Parathyroid adenoma (tissue), 2 donors: ENCODE measurements around the gene TSPYL6.

Source experiments
- H2AFZ ChIP-seq: fragments of 300-600 bp; sonication (generic); one replicate; pipeline ENCODE4 v1.7.0; 2017; ENCODE audit warnings: antibody characterized with exemption, mild to moderate bottlenecking
- H3K27ac ChIP-seq: fragments of 300-600 bp; sonication (generic); one replicate; pipeline ENCODE4 v1.7.0; 2017
- H3K27me3 ChIP-seq: fragments of 300-600 bp; sonication (generic); one replicate; pipeline ENCODE4 v1.7.0; 2017; ENCODE audit warnings: low read length; ENCODE audit not compliant: control insufficient read depth, insufficient read depth
- H3K36me3 ChIP-seq: fragments of 300-600 bp; sonication (generic); one replicate; pipeline ENCODE4 v1.7.0; 2017; ENCODE audit warnings: low read length; ENCODE audit not compliant: control insufficient read depth, insufficient read depth
- H3K4me1 ChIP-seq: fragments of 300-600 bp; sonication (generic); one replicate; pipeline ENCODE4 v1.7.0; 2017; ENCODE audit warnings: control low read depth
- H3K4me2 ChIP-seq: fragments of 300-600 bp; sonication (generic); one replicate; pipeline ENCODE4 v1.7.0; 2017; ENCODE audit warnings: low read length
- H3K4me3 ChIP-seq: fragments of 300-600 bp; sonication (generic); one replicate; pipeline ENCODE4 v1.7.0; 2017; ENCODE audit warnings: low read depth, low read length
- H3K79me2 ChIP-seq: fragments of 300-600 bp; sonication (generic); one replicate; pipeline ENCODE4 v1.7.0; 2017; ENCODE audit warnings: control low read depth
- H3K9ac ChIP-seq: fragments of 300-600 bp; sonication (generic); one replicate; pipeline ENCODE4 v1.7.0; 2017; ENCODE audit warnings: mild to moderate bottlenecking
- H3K9me3 ChIP-seq: fragments of 300-600 bp; sonication (generic); one replicate; pipeline ENCODE4 v1.7.0; 2017; ENCODE audit warnings: low read length; ENCODE audit not compliant: control insufficient read depth
- CTCF ChIP-seq: fragments of 300-600 bp; sonication (generic); IDR thresholded peaks from one replicate; pipeline ENCODE4 v1.7.0; 2017; ENCODE audit warnings: antibody characterized with exemption, mild to moderate bottlenecking
- donor health status: primary hyperparathyroidism.

Gene TSPYL6

DNA sequence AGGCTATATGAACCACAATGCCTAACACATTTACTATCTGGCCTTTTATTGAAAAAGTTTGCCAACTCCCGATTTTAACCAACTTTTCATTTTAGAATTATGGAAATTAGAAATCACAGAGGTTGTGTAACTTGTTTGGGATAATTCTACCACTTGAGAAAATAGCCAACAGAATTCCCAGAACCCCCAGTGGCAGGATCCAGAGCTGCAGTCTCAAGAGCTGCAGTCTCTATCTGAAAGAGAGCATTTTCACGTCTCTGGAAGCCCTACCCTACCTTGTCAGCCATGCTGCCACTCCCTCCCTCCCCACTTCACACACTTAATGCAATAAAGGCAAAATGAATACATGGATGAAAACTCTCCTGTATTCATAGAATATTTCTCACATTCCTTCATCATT lies 23.4 kb upstream of the TSPYL6 start:
- no peak overlapping the region for H2AFZ ChIP-seq
- H3K9ac ChIP-seq: no peak overlapping the region
- H3K9me3 ChIP-seq: no peaks in the 10 kb centered on the region
- no peaks in the 10 kb centered on the region for H3K79me2 ChIP-seq
- H3K4me1 ChIP-seq: no peaks in the 10 kb centered on the region
- H3K36me3 ChIP-seq: no peaks in the 10 kb centered on the region
- no peaks in the 10 kb centered on the region for H3K27me3 ChIP-seq
- no peak overlapping the region for H3K27ac ChIP-seq
- TF ChIP-seq CTCF: no peak
- no peak overlapping the region for H3K4me3 ChIP-seq
- no peak overlapping the region for H3K4me2 ChIP-seq

GRCh38 chr2:54275541-54275940 lies 19.5 kb upstream of the TSPYL6 start:
- no peak overlapping the region for H2AFZ ChIP-seq
- no peaks in the 10 kb centered on the region for H3K9me3 ChIP-seq
- no peak overlapping the region for H3K9ac ChIP-seq
- no peak for TF ChIP-seq CTCF
- no peak overlapping the region for H3K4me2 ChIP-seq
- no peaks in the 10 kb centered on the region for H3K79me2 ChIP-seq
- H3K36me3 ChIP-seq: no peaks in the 10 kb centered on the region
- H3K4me1 ChIP-seq: no peaks in the 10 kb centered on the region
- no peaks in the 10 kb centered on the region for H3K27me3 ChIP-seq
- H3K4me3 ChIP-seq: no peak overlapping the region
- H3K27ac ChIP-seq: no peak overlapping the region

DNA sequence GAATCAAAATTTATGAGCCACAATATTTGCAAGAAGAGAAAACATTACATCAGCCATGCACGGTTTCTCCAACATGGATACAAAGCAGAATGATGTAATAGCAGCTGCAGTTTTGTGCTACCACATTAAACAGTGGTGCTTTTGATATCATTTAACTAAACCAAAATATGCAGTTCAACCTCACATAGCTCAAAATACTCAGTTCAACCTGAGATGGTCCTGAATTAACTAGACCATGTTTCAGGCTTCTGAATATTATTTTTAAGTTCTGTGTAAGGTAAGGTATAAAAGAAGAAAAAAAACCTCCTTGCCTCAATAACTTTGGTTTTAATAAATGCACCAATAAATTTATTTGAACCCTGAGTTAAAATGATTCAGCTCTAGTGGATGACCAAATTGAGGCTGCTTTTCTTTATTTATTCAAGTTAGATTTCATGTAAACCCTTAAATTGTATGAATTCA lies 18.8 kb upstream of the TSPYL6 start:
- no peak for TF ChIP-seq CTCF
- Histone ChIP-seq H3K36me3 (no peaks in the 10 kb centered on the region), H2AFZ (no peak overlapping the region), H3K4me3 (no peak overlapping the region), H3K4me2 (no peak overlapping the region), H3K9me3 (no peaks in the 10 kb centered on the region), H3K27ac (no peak overlapping the region), H3K9ac (no peak overlapping the region), H3K79me2 (no peaks in the 10 kb centered on the region), H3K27me3 (no peaks in the 10 kb centered on the region), H3K4me1 (no peaks in the 10 kb centered on the region)

DNA sequence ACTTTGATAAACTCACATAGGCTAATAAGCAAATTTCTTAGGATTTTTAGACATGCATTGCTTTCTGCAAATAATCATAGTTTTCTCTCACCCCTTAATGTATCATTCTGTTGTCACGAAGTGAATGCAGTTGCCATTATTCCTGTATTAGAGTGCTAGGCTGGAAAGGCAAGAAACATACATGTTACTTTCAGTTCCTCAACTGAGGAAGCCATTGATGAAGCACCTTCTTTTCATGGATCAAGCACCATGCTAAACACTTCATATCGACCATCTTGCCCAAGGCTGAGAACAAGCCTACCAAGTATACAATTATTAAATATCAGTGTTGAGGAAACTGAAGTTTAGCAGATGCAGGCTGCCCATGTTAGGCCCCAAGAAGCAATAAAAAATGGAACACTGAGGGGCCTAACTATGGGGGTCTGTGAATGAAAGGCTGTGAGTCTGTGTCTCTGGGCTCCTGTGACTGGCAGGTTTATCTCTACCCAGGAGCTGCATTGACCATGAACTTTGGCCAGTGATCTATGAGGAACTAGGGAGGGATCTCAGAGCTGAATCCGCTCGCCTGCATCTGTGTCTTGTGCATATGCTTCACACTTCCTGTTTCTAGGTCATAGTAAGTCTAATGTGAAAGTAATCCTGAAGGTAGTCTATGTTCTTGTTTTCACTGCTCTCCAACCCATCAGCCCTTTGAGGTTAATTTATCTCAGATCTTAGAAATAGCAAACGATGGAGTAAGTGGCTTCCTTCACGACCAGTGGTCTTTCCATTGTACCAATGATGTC lies 16.0 kb upstream of the TSPYL6 start:
- no peaks in the 10 kb centered on the region for H3K9me3 ChIP-seq
- H3K27ac ChIP-seq: no peak overlapping the region
- no peak overlapping the region for H3K9ac ChIP-seq
- H3K4me2 ChIP-seq: no peak overlapping the region
- TF ChIP-seq CTCF: no peak
- no peak overlapping the region for H3K4me3 ChIP-seq
- H3K27me3 ChIP-seq: no peaks in the 10 kb centered on the region
- H2AFZ ChIP-seq: no peak overlapping the region
- no peaks in the 10 kb centered on the region for H3K36me3 ChIP-seq
- H3K79me2 ChIP-seq: no peaks in the 10 kb centered on the region
- no peaks in the 10 kb centered on the region for H3K4me1 ChIP-seq

GRCh38 chr2:54271189-54271588 lies 15.2 kb upstream of the TSPYL6 start:
- H3K79me2 ChIP-seq: no peaks in the 10 kb centered on the region
- no peak overlapping the region for H3K9ac ChIP-seq
- no peaks in the 10 kb centered on the region for H3K27me3 ChIP-seq
- H3K4me1 ChIP-seq: no peaks in the 10 kb centered on the region
- no peak overlapping the region for H2AFZ ChIP-seq
- H3K9me3 ChIP-seq: no peaks in the 10 kb centered on the region
- no peak overlapping the region for H3K27ac ChIP-seq
- no peak overlapping the region for H3K4me3 ChIP-seq
- no peak overlapping the region for H3K4me2 ChIP-seq
- TF ChIP-seq CTCF: no peak
- no peaks in the 10 kb centered on the region for H3K36me3 ChIP-seq
